Measurements from ENCODE around the gene LRMDA.

GRCh38 chr10:75546004-75546403 is 114.6 kb downstream of the LRMDA start:
- no peak for TF ChIP-seq CTCF (IDR thresholded peaks at IDR 0.05; ENCODE audit: extremely low read depth in 1 of 2, insufficient read depth in 1 of 2, low read depth in 1 of 2, low read length in 2 of 2)
- no peak for TF ChIP-seq POLR2A (IDR thresholded peaks at IDR 0.05; ENCODE audit: low read depth, low read length)
- TF ChIP-seq EZH2 (IDR thresholded peaks at IDR 0.05; ENCODE audit: borderline replicate concordance, low read depth, low read length, severe bottlenecking): no peak
- TF ChIP-seq MAX (IDR thresholded peaks at IDR 0.05; ENCODE audit: insufficient read depth, insufficient read length): no peak
- no peak for TF ChIP-seq GATA2 (IDR thresholded peaks at IDR 0.05; ENCODE audit: insufficient read depth, insufficient read length, low read depth, low read length)
- no peak for TF ChIP-seq MYC (IDR thresholded peaks at IDR 0.05; ENCODE audit: low read depth, low read length)
